ENCODE data around the gene PBX4.

DNA sequence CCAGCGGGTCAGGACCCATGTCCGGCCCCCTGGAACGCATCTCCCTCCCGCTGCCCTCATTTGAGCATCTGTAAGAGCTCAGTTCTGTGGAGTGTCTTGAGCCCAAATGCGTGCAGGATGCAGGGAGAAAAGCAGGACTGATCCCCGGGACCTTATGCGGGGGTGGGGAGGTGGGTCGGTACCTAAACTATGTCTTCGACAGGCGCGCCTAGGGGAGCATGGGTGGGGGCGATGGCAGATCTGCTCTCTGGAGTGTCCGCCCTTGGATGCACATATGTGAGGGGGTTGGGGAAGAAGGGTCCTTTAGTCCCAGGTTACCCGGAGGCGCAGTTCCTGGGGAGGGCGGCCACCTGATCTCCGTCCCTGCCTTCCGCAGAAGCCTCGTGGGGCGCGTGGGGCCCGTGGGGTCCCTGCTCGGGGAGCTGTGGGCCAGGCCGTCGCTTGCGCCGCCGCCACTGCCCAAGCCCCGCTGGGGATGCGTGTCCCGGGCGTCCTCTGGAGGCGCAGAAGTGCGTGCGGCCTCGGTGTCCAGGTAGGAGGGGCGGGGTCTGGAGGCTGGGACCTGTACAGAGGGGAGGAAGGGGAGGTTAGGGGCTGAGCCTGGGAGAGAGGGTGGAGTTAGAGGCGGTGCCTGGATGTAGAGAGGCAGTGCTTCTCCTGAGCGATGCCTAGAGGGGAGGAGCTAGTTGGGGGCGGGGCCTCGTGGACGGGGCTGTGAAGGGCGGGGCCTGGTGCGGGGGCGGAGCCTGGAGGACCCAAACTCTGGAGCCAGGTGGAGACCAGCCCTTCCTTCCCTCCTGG lies 77.6 kb downstream of the PBX4 start:
- TF ChIP-seq POLR2A (IDR thresholded peaks at IDR 0.05) = no peak
- TF ChIP-seq, protein P1, sequence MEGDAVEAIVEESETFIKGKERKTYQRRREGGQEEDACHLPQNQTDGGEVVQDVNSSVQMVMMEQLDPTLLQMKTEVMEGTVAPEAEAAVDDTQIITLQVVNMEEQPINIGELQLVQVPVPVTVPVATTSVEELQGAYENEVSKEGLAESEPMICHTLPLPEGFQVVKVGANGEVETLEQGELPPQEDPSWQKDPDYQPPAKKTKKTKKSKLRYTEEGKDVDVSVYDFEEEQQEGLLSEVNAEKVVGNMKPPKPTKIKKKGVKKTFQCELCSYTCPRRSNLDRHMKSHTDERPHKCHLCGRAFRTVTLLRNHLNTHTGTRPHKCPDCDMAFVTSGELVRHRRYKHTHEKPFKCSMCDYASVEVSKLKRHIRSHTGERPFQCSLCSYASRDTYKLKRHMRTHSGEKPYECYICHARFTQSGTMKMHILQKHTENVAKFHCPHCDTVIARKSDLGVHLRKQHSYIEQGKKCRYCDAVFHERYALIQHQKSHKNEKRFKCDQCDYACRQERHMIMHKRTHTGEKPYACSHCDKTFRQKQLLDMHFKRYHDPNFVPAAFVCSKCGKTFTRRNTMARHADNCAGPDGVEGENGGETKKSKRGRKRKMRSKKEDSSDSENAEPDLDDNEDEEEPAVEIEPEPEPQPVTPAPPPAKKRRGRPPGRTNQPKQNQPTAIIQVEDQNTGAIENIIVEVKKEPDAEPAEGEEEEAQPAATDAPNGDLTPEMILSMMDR (IDR thresholded peaks at IDR 0.05) = no peak
